Fibroblast of pulmonary artery (primary cell): ENCODE measurements around the gene TSPAN31.

Experiments
- DNase-seq: peaks from one replicate; pipeline ENCODE4 v3.0.0-alpha.2; 2010; ENCODE audit warnings: low read depth
- H3K4me3 ChIP-seq: replicated peaks from 2 replicates; pipeline ENCODE4 v1.5.1; 2011; ENCODE audit warnings: low read depth, mild to moderate bottlenecking, control low read depth, low read length, moderate library complexity
- TF ChIP-seq, protein P1 (sequence below): IDR thresholded peaks from 2 replicates; pipeline ENCODE4 v1.5.1; 2011; ENCODE audit warnings: mild to moderate bottlenecking, control low read depth, low read length, inconsistent platforms; ENCODE audit errors: missing control alignments

The TSPAN31 gene

GRCh38 chr12:57741844-57742738 lies 2.7 kb upstream of the TSPAN31 start:
- TF ChIP-seq, protein P1, sequence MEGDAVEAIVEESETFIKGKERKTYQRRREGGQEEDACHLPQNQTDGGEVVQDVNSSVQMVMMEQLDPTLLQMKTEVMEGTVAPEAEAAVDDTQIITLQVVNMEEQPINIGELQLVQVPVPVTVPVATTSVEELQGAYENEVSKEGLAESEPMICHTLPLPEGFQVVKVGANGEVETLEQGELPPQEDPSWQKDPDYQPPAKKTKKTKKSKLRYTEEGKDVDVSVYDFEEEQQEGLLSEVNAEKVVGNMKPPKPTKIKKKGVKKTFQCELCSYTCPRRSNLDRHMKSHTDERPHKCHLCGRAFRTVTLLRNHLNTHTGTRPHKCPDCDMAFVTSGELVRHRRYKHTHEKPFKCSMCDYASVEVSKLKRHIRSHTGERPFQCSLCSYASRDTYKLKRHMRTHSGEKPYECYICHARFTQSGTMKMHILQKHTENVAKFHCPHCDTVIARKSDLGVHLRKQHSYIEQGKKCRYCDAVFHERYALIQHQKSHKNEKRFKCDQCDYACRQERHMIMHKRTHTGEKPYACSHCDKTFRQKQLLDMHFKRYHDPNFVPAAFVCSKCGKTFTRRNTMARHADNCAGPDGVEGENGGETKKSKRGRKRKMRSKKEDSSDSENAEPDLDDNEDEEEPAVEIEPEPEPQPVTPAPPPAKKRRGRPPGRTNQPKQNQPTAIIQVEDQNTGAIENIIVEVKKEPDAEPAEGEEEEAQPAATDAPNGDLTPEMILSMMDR = no peak
- no peak for DNase-seq
- no peak overlapping the region for H3K4me3 ChIP-seq

DNA sequence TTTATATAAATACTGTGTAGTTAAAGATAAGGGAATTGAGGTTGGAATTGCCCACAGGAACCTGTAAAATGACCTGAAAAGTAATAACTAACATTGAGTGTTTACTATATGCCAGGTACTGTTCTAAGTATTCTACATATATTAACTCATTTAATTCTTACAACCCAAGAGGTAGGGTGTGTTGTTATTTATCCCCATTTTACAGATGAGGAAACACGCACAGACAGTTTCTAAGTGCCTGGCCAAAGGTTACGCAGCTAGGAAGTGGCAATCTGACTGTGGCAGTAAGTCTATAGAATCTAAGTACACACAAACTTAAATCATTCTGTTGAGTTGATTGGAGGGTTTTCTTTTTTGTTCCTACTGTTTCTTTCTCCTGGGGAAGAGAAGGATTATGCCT lies 1.1 kb upstream of the TSPAN31 start:
- TF ChIP-seq, protein P1 = no peak
- no peak for DNase-seq
- no peak overlapping the region for H3K4me3 ChIP-seq

DNA sequence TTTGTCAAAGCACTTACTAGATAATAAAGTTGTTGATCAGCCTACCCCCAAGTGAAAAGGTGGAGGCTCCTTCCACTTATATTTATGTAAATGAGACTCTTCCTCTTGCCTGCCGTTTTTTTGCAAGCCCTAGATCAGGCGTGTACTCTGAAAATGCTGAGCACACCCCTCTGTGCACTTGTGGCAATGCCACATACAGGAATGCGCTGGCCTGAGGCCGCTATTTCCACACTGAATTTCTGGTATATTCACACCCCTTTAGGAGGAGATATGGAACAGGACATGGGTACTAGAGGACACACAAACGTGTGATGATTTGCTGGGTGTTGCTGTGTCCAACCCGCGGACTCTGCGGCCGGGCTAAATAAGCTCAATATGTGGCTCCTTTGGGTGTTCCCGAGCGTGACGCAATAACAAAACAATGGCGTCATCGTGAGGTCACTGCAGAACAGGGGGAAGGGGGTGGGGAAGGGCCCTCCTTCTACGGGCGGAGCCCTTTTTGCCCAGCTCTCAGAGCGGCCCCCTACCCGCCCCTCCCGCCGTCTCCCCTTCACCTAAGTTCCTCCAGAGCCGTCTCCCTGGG lies 554 bp upstream of the TSPAN31 start:
- peak; percentile 91 for DNase-seq
- H3K4me3 ChIP-seq = peak overlapping the region; percentile 99
- TF ChIP-seq, protein P1 = no peak

DNA sequence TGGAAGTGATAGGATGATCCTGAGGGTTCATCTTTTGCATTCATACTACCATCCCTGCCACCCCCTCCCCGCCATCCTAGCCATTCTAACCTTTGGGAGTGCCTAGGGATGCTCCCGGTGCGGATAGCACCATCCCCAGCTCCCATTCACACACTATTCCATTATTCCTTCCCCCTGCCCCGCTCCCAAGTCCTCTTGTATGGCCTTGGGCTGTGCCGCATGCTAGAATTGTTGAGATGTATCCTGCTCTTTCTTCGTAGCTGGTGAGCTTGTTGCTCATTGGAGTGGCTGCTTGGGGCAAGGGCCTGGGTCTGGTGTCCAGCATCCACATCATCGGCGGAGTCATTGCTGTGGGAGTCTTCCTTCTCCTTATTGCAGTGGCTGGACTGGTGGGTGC lies 644 bp downstream of the TSPAN31 start:
- DNase-seq = no peak
- peak overlapping the region; percentile 99 for H3K4me3 ChIP-seq
- TF ChIP-seq, protein P1 = no peak

DNA sequence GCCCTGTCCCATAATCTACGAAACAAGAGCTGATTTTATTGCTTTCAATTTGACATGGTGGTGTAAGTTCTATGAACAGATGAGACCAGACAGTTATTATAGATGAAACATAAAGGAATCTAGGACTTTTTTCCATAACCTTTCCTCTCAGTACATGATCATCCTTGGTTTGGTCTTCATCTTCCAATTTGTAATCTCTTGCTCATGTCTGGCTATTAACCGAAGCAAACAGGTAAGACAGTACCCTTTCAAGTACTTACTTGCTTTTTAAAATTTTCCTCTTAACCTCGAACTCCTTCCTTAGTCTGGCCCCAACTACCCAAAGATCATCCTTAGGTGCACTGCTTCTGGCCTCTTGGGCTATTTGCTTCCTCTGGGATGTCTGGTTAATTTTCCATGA lies 1.2 kb downstream of the TSPAN31 start:
- no peak for DNase-seq
- TF ChIP-seq, protein P1 = no peak
- peak overlapping the region; percentile 99 for H3K4me3 ChIP-seq

- no peak for DNase-seq
- H3K4me3 ChIP-seq = no peak overlapping the region
- TF ChIP-seq, protein P1 = no peak
Measured at GRCh38 chr12:57749061-57749460, 4.2 kb downstream of the TSPAN31 start.
